GM18505 (cell line): ENCODE data around the gene PRR13.

Experiments used
- ATAC-seq: cut with Tn5 transposase; IDR thresholded peaks from one replicate; pipeline ENCODE4 v1.9.1; 2021; ENCODE audit not compliant: unreplicated experiment
- POLR2A ChIP-seq: IDR thresholded peaks from 4 replicates; pipeline ENCODE4 v1.6.1; 2011; ENCODE audit warnings: borderline replicate concordance; ENCODE audit not compliant: insufficient read depth, insufficient read length; ENCODE audit errors: extremely low read depth

PRR13 gene

GRCh38 chr12:53484686-53485575, 43.4 kb downstream of the PRR13 start:
- TF ChIP-seq POLR2A, result no peak
- no peak for ATAC-seq

GRCh38 chr12:53485955-53486735, 44.6 kb downstream of the PRR13 start:
- no peak for TF ChIP-seq POLR2A
- no peak for ATAC-seq

GRCh38 chr12:53486736-53487487, 45.4 kb downstream of the PRR13 start:
- TF ChIP-seq POLR2A, result peak; percentile 32
- no peak for ATAC-seq

- no peak for TF ChIP-seq POLR2A
- ATAC-seq, result no peak
These were observed 47.8 kb downstream of the PRR13 start for GRCh38 chr12:53489242-53489864.

GRCh38 chr12:53492188-53492587, 50.7 kb downstream of the PRR13 start:
- TF ChIP-seq POLR2A, result no peak

GRCh38 chr12:53492830-53493609, 51.5 kb downstream of the PRR13 start:
- peak; percentile 92 for ATAC-seq
- peak; percentile 83 for TF ChIP-seq POLR2A

More at GRCh38 chr12:53492188-53492587, 50.7 kb downstream of the PRR13 start:
- ATAC-seq, result no peak

- TF ChIP-seq POLR2A, result no peak
- no peak for ATAC-seq
These were observed 52.3 kb downstream of the PRR13 start for GRCh38 chr12:53493610-53494391.
